ENCODE results near the gene GALNT1. TPM values are rescaled to one million over a fixed set of nuclear protein-coding genes. Genes with fewer than 3 reads are reported as not detected.

Gene GALNT1
- total RNA-seq, 2 donors from 2014 or later = 27.0 to 37.2 TPM

- intact Hi-C loops (cut with DNase I) = no loop called here
- Histone ChIP-seq H3K36me3 (replicated peaks in 1 of 2; ENCODE audit: insufficient read depth in 1 of 2, low read depth in 2 of 2) (no peaks in the 10 kb centered on the region), H3K27me3 (no peaks in the 10 kb centered on the region), H3K9me3 (no peaks in the 10 kb centered on the region), H3K4me3 (no peak overlapping the region), H3K27ac (no peak overlapping the region), H3K4me1 (peaks cover 19% of the 10 kb centered on the region)
- TF ChIP-seq, protein P1, sequence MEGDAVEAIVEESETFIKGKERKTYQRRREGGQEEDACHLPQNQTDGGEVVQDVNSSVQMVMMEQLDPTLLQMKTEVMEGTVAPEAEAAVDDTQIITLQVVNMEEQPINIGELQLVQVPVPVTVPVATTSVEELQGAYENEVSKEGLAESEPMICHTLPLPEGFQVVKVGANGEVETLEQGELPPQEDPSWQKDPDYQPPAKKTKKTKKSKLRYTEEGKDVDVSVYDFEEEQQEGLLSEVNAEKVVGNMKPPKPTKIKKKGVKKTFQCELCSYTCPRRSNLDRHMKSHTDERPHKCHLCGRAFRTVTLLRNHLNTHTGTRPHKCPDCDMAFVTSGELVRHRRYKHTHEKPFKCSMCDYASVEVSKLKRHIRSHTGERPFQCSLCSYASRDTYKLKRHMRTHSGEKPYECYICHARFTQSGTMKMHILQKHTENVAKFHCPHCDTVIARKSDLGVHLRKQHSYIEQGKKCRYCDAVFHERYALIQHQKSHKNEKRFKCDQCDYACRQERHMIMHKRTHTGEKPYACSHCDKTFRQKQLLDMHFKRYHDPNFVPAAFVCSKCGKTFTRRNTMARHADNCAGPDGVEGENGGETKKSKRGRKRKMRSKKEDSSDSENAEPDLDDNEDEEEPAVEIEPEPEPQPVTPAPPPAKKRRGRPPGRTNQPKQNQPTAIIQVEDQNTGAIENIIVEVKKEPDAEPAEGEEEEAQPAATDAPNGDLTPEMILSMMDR (IDR thresholded peaks at IDR 0.05) = no peak
- no peak for TF ChIP-seq POLR2A (IDR thresholded peaks at IDR 0.05)
- no peak for DNase-seq
- 70 to 71% methylated on average over 1 of the region's 1 CpG for WGBS, 2 donors
- no peak for ATAC-seq
Observed at GRCh38 chr18:35611518-35611917, 30.0 kb downstream of the GALNT1 start.

GRCh38 chr18:35616074-35616473, 34.5 kb downstream of the GALNT1 start:
- Histone ChIP-seq H3K9me3 (no peaks in the 10 kb centered on the region), H3K27me3 (no peaks in the 10 kb centered on the region), H3K36me3 (replicated peaks in 1 of 2; ENCODE audit: insufficient read depth in 1 of 2, low read depth in 2 of 2) (no peaks in the 10 kb centered on the region), H3K4me1 (peaks cover 7% of the 10 kb centered on the region), H3K4me3 (no peak overlapping the region), H3K27ac (no peak overlapping the region)
- ATAC-seq (no peak), DNase-seq (no peak)
- intact Hi-C loops (cut with DNase I) = no loop called here
- 93% methylated on average over 2 of the region's 2 CpGs for WGBS, 2 donors
- no peak for TF ChIP-seq POLR2A (IDR thresholded peaks at IDR 0.05)
- TF ChIP-seq, protein P1 (IDR thresholded peaks at IDR 0.05) = no peak

GRCh38 chr18:35616664-35617423, 35.3 kb downstream of the GALNT1 start:
- ATAC-seq (peak; percentile 30), DNase-seq (peak in 2 of 4 donors; percentile 14 to 56)
- Histone ChIP-seq H3K36me3 (replicated peaks in 1 of 2; ENCODE audit: insufficient read depth in 1 of 2, low read depth in 2 of 2) (no peaks in the 10 kb centered on the region), H3K9me3 (no peaks in the 10 kb centered on the region), H3K27me3 (no peaks in the 10 kb centered on the region), H3K4me1 (peaks cover 7% of the 10 kb centered on the region), H3K27ac (no peak overlapping the region), H3K4me3 (no peak overlapping the region)
- TF ChIP-seq, protein P1 (IDR thresholded peaks at IDR 0.05) = no peak
- no peak for TF ChIP-seq POLR2A (IDR thresholded peaks at IDR 0.05)
- WGBS, 2 donors = 56 to 75% methylated on average over 6 of the region's 6 CpGs
- intact Hi-C loops (cut with DNase I) = no loop called here

GRCh38 chr18:35617865-35618264, 36.3 kb downstream of the GALNT1 start:
- intact Hi-C loops (cut with DNase I) = no loop called here
- ATAC-seq (no peak), DNase-seq (no peak)
- WGBS, 2 donors = 76 to 93% methylated on average over 1 of the region's 1 CpG
- Histone ChIP-seq H3K27me3 (no peaks in the 10 kb centered on the region), H3K4me3 (no peak overlapping the region), H3K4me1 (peaks cover 7% of the 10 kb centered on the region), H3K9me3 (no peaks in the 10 kb centered on the region), H3K36me3 (replicated peaks in 1 of 2; ENCODE audit: insufficient read depth in 1 of 2, low read depth in 2 of 2) (no peaks in the 10 kb centered on the region), H3K27ac (no peak overlapping the region)
- TF ChIP-seq, protein P1 (IDR thresholded peaks at IDR 0.05) = no peak
- no peak for TF ChIP-seq POLR2A (IDR thresholded peaks at IDR 0.05)

GRCh38 chr18:35618289-35618688, 36.7 kb downstream of the GALNT1 start:
- Histone ChIP-seq H3K27ac (no peak overlapping the region), H3K36me3 (replicated peaks in 1 of 2; ENCODE audit: insufficient read depth in 1 of 2, low read depth in 2 of 2) (no peaks in the 10 kb centered on the region), H3K4me1 (peaks cover 7% of the 10 kb centered on the region), H3K4me3 (no peak overlapping the region), H3K9me3 (no peaks in the 10 kb centered on the region), H3K27me3 (no peaks in the 10 kb centered on the region)
- TF ChIP-seq, protein P1 (IDR thresholded peaks at IDR 0.05) = no peak
- no peak for TF ChIP-seq POLR2A (IDR thresholded peaks at IDR 0.05)
- intact Hi-C loops (cut with DNase I) = no loop called here
- ATAC-seq (no peak), DNase-seq (no peak)
